HG03378 (cell line): ENCODE data around the gene NLRP12.
"Not testable (repeated sequence)": the region's sequence is repeated elsewhere in the genome, so short reads cannot be mapped to it uniquely, and the experiment has no call there.

Experiments
- ATAC-seq: cut with Tn5 transposase; IDR thresholded peaks from one replicate; pipeline ENCODE4 v1.9.1; 2021; ENCODE audit warnings: mild to moderate bottlenecking, moderate library complexity; ENCODE audit not compliant: unreplicated experiment

NLRP12 gene

DNA sequence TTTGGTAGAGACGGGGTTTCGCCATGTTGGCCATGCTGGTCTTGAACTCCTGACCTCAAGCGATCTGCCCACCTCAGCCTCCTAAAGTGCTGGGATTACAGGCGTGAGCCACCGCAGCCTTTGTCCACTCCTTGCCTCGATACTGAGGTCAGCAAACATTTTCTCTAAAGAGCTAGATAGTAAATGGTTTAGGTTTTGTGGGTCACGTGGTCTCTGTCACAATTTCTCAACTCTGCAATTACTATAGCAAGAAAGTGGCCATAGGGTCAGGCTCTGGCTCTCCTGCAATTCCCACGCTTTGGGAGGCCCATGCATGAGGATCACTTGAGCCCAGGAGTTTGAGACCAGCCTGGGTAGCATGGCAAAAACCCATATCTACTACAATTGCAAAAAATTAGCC is 42.8 kb downstream of the NLRP12 start:
- not testable (repeated sequence) for ATAC-seq

DNA sequence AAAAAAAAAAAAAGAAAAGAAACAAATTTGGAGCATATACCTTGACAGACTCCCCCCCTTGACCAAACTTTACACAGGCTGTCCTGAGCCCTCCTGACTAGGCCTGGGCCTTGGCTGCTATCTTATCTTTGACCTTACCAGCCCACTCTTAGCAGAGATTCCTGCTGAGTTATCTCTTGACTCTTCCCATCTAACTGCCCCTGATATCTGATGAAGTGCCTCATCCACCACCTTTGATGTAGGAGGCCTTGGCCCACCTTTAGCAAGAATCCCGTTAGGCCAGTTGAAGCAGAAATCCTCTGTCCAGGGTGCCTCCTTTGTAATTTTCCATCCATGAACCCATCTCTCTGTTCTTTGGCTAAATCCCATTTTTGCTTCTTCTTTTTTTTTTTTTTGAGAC is 43.6 kb downstream of the NLRP12 start:
- no peak for ATAC-seq

DNA sequence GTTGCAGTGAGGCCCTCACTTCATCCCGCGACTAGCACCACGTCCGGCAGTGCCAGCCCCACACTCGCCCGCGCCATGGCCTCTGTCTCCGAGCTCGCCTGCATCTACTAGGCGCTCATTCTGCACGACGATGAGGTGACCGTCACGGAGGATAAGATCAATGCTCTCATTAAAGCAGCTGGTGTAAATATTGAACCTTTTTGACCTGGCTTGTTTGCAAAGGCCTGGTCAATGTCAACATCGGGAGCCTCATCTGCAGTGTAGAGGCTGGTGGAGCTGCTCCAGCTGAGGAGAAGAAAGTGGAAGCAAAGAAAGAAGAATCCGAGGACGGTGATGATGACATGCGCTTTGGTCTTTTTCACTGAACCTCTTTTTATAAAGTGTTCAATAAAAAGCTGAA is 48.6 kb downstream of the NLRP12 start:
- ATAC-seq, result no peak

DNA sequence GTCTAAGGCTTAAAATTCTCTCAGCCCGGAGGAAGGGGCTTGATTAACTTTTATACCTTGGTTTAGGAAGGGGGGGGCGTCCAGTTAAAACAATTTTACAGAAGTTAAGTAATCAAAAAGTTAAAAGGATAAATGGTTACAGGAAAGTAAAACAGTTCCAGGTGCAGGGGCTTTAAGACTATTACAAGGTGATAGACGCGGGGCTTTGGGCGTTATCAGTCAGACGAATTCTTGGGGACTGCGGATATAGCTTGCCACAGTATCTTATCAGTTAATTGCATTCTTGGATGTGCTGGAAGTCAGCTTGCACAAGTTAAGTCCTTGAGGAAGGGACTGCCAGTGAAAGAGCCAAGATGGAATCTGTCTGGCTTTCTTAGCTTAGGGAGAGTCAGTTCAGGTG is 49.6 kb downstream of the NLRP12 start:
- not testable (repeated sequence) for ATAC-seq

DNA sequence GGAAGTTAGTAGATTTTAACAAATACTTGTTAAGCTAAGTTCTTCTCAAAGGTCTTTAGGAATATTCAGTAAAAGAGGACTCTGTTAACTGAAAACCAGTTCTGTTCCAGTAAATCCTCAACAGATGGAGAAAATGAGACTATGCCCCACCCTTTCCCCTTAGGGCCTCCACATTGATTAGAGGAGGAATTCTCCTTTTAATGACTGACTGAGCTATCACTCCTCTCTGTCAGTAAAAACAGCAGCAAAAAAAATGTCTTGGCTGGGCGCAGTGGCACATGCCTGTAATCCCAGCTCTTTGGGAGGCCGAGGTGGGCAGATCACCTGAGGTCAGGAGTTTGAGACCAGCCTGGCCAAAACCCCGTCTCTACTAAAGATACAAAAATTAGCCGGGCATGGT is 50.1 kb downstream of the NLRP12 start:
- ATAC-seq, result no peak

DNA sequence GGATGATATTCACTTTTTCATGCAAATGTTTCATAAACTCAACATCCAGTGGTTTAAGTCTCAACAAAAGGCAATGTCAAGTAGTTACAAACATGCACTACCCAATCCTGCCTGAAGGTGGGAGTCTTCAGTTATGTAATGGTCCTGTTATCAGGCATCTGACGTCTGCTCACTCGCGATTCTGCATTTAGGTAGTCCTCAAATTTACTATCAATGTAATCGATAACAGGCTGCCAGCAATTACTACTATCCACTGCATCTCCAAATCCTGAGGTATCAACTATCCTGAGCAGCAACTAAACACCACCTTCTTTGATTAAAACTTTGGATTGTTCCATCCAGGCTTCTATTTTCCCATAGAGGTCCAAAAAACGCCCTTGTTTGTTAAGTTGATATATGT is 51.2 kb downstream of the NLRP12 start:
- ATAC-seq, result no peak

DNA sequence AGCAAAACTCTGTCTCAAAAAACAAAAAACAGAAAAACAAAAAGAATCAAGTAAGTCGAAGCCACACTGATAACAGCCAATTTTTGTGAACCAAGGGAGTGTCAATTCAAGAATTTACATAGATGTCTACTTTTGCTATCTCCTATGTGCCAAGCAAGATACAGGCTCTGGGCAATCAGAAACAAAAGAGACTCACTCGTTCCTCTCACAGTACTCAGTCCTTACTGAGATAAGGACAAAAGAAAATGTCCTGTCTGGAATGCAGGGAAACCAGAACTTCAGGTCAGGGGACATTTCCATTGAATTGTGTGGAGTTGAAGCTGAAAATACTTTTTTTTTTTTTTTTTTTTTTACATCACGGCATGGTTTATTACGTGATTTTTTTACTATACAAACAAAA is 53.0 kb downstream of the NLRP12 start:
- no peak for ATAC-seq

DNA sequence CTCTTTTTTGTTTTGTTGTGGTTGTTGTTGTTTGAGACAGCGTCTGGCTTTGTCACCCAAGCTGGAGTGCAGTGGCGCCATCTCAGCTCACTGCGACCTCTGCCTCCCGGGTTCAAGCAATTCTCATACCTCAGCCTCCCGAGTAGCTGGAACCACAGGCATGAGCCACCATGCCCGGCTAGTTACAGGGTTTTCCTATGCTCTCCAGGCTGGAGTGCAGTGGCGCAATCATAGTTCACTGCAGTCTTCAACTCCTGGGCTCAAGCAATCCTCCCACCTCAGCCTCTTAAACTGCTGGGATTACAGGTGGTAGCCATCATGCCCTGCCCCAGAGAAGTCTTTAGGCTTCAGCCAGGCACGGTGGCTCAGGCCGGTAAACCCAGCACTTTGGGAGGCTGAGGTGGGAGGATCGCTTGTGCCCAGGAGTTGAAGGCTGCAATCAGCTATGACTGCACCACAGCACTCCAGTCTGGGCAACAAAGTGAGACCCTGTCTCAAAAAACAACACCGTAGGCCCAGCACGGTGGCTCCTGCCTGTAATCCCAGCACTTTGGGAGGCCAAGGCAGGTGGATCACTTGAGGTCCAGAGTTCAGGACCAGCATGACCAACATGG is 54.3 kb downstream of the NLRP12 start:
- not testable (repeated sequence) for ATAC-seq

DNA sequence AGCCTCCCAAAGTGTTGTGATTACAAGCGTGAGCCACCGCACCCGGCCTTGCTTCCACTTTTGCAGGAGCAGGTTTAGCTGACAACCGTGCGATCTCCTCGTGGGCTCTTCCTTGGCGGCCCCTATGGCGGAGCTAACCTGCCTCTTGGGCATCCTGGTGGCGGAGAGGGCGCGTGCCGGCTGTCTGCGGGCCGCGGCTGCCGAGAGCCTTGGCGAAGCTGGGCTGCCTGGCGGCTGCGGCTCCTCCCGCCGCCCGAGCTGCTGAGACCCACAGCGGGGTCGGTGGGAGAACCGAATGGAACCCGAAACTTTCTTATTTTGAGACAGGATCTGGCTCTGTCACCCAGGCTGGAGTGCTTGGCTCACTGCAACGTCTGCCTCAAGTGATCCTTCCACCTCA is 55.7 kb downstream of the NLRP12 start:
- ATAC-seq, result no peak

DNA sequence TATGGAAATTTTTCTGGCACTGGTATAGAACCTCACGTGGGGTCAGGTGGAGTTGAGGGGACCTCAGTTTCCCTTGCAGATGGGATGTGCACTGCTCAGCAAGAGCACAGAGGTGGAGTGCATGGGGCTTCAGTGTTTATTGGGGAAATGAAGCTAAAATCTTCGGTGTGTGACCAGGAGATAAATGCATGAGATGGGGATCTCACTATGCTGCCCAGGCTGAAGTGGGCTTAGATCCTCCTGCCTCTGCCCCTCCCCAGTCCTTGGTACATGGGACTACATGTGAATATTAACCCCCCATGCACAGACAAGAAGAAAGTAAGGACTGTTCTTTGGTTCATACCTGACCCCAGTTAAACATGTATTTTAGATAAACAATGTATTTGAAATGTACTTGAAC is 65.1 kb downstream of the NLRP12 start:
- ATAC-seq, result not testable (repeated sequence)
